Activated T-helper 2 cell treated with anti-CD3 and anti-CD28 coated beads, Interferon-gamma antibody, Interleukin-2, Interleukin-4, amounts not matched to agents 10 μg/mL and 5 μg/mL and 100 μg/mL, durations not matched to agents 14 hours and 24 hours and 36 hours (primary cell): ENCODE measurements around the gene TMEM132A. TPM values are rescaled to one million over a fixed set of nuclear protein-coding genes. Genes with fewer than 3 reads are reported as not detected.

Experiments
- DNase-seq: peaks from one replicate; pipeline ENCODE4 v3.0.0; 2021; ENCODE audit warnings: low spot score
- H3K27ac Mint-ChIP-seq: one replicate; pipeline ENCODE4 v1.8.0; 2021; ENCODE audit warnings: mixed read lengths
- H3K27me3 Mint-ChIP-seq: one replicate; pipeline ENCODE4 v1.8.0; 2021; ENCODE audit warnings: low read depth, mixed read lengths
- H3K36me3 Mint-ChIP-seq: one replicate; pipeline ENCODE4 v1.8.0; 2021; ENCODE audit warnings: low read depth, mixed read lengths
- H3K4me1 Mint-ChIP-seq: one replicate; pipeline ENCODE4 v1.8.0; 2021; ENCODE audit warnings: low read depth, mixed read lengths
- H3K4me3 Mint-ChIP-seq: one replicate; pipeline ENCODE4 v1.8.0; 2021; ENCODE audit warnings: low read depth, mild to moderate bottlenecking, moderate library complexity, mixed read lengths
- H3K9me3 Mint-ChIP-seq: one replicate; pipeline ENCODE4 v1.8.0; 2021; ENCODE audit warnings: mixed read lengths
- intact Hi-C: fragments of 100-400 bp; cut with micrococcal nuclease; formaldehyde crosslinking; loops from one replicate; pipeline ENCODE4 v1.15.1; 2023
- total RNA-seq: library from RNA; stranded (reverse); gene quantifications from 2 replicates; pipeline ENCODE4 v1.2.3, GENCODE V29; 2022

Gene TMEM132A
- 1.1 and 1.2 TPM in 2 replicates for total RNA-seq

GRCh38 chr11:60924110-60924905 is at the start of gene TMEM132A:
Gene TMEM132A (plus strand): TSS chr11:60924460. CDS start chr11:60924634, 174 bp downstream.
- no peaks in the 10 kb centered on the region for H3K9me3 Mint-ChIP-seq
- H3K4me1 Mint-ChIP-seq, result peaks cover 11% of the 10 kb centered on the region
- peaks cover 21% of the 10 kb centered on the region for H3K27me3 Mint-ChIP-seq
- intact Hi-C loops, result no loop called here
- no peak for DNase-seq
- no peak within 1 kb of the TSS for H3K27ac Mint-ChIP-seq
- peaks cover 45% of the 10 kb centered on the region for H3K36me3 Mint-ChIP-seq
- peak within 1 kb of the TSS; percentile 51 for H3K4me3 Mint-ChIP-seq

- no peak for DNase-seq
- Mint-ChIP-seq H3K9me3 (no peaks in the 10 kb centered on the region), H3K4me1 (peaks cover 45% of the 10 kb centered on the region), H3K27ac (no peak overlapping the region), H3K36me3 (peaks cover 29% of the 10 kb centered on the region), H3K4me3 (no peak overlapping the region), H3K27me3 (no peaks in the 10 kb centered on the region)
- intact Hi-C loops, result no loop called here
These were observed 48.7 kb upstream of the TMEM132A start for GRCh38 chr11:60875366-60876167.

GRCh38 chr11:60876168-60876485 is 48.1 kb upstream of the TMEM132A start:
- Mint-ChIP-seq H3K27me3 (no peaks in the 10 kb centered on the region), H3K36me3 (peaks cover 35% of the 10 kb centered on the region), H3K4me3 (no peak overlapping the region), H3K27ac (no peak overlapping the region), H3K9me3 (no peaks in the 10 kb centered on the region), H3K4me1 (peaks cover 42% of the 10 kb centered on the region)
- no peak for DNase-seq
- intact Hi-C loops, result no loop called here

- intact Hi-C loops, result no loop called here
- Mint-ChIP-seq H3K9me3 (no peaks in the 10 kb centered on the region), H3K4me3 (no peak overlapping the region), H3K4me1 (peaks cover 28% of the 10 kb centered on the region), H3K27me3 (no peaks in the 10 kb centered on the region), H3K36me3 (peaks cover 53% of the 10 kb centered on the region), H3K27ac (no peak overlapping the region)
- DNase-seq, result no peak
These were observed 45.8 kb upstream of the TMEM132A start for GRCh38 chr11:60878245-60879101.

GRCh38 chr11:60879104-60879503 is 45.2 kb upstream of the TMEM132A start:
- no peaks in the 10 kb centered on the region for H3K27me3 Mint-ChIP-seq
- H3K9me3 Mint-ChIP-seq, result no peaks in the 10 kb centered on the region
- intact Hi-C loops, result no loop called here
- no peak overlapping the region for H3K4me3 Mint-ChIP-seq
- H3K36me3 Mint-ChIP-seq, result peaks cover 57% of the 10 kb centered on the region
- DNase-seq, result no peak
- no peak overlapping the region for H3K27ac Mint-ChIP-seq
- H3K4me1 Mint-ChIP-seq, result peaks cover 26% of the 10 kb centered on the region

GRCh38 chr11:60879971-60880588 is 44.2 kb upstream of the TMEM132A start:
- no peak for DNase-seq
- Mint-ChIP-seq H3K4me1 (peaks cover 19% of the 10 kb centered on the region), H3K36me3 (peaks cover 60% of the 10 kb centered on the region), H3K27ac (no peak overlapping the region), H3K4me3 (no peak overlapping the region), H3K27me3 (no peaks in the 10 kb centered on the region), H3K9me3 (no peaks in the 10 kb centered on the region)
- intact Hi-C loops, result no loop called here

GRCh38 chr11:60880643-60881282 is 43.5 kb upstream of the TMEM132A start:
- intact Hi-C loops, result no loop called here
- no peaks in the 10 kb centered on the region for H3K27me3 Mint-ChIP-seq
- no peak for DNase-seq

GRCh38 chr11:60887556-60887955 is 36.7 kb upstream of the TMEM132A start:
- H3K27ac Mint-ChIP-seq, result no peak overlapping the region
- intact Hi-C loops, result loop anchor here (1.0 kb wide), 2 partner anchors 56 to 112 kb away; no protein-coding TSS in a partner anchor
- H3K36me3 Mint-ChIP-seq, result peaks cover 70% of the 10 kb centered on the region
- H3K27me3 Mint-ChIP-seq, result no peaks in the 10 kb centered on the region
- H3K4me3 Mint-ChIP-seq, result no peak overlapping the region
- peaks cover 25% of the 10 kb centered on the region for H3K4me1 Mint-ChIP-seq
- peak; percentile 55 for DNase-seq
- H3K9me3 Mint-ChIP-seq, result no peaks in the 10 kb centered on the region

More at GRCh38 chr11:60880643-60881282, 43.5 kb upstream of the TMEM132A start:
- no peak overlapping the region for H3K27ac Mint-ChIP-seq
- no peak overlapping the region for H3K4me3 Mint-ChIP-seq
- peaks cover 66% of the 10 kb centered on the region for H3K36me3 Mint-ChIP-seq
- H3K9me3 Mint-ChIP-seq, result no peaks in the 10 kb centered on the region
- peaks cover 19% of the 10 kb centered on the region for H3K4me1 Mint-ChIP-seq

GRCh38 chr11:60889869-60890311 is 34.4 kb upstream of the TMEM132A start:
- Mint-ChIP-seq H3K27ac (no peak overlapping the region), H3K27me3 (no peaks in the 10 kb centered on the region), H3K4me1 (peaks cover 15% of the 10 kb centered on the region), H3K4me3 (no peak overlapping the region), H3K9me3 (no peaks in the 10 kb centered on the region), H3K36me3 (peaks cover 70% of the 10 kb centered on the region)
- intact Hi-C loops, result no loop called here
- DNase-seq, result no peak

GRCh38 chr11:60890696-60891095 is 33.6 kb upstream of the TMEM132A start:
- peaks cover 15% of the 10 kb centered on the region for H3K4me1 Mint-ChIP-seq
- H3K9me3 Mint-ChIP-seq, result no peaks in the 10 kb centered on the region
- no peaks in the 10 kb centered on the region for H3K27me3 Mint-ChIP-seq
- no peak overlapping the region for H3K4me3 Mint-ChIP-seq
- H3K27ac Mint-ChIP-seq, result no peak overlapping the region
- peaks cover 70% of the 10 kb centered on the region for H3K36me3 Mint-ChIP-seq
- intact Hi-C loops, result no loop called here
- DNase-seq, result no peak

- no peak overlapping the region for H3K27ac Mint-ChIP-seq
- no peak overlapping the region for H3K4me3 Mint-ChIP-seq
- no peaks in the 10 kb centered on the region for H3K27me3 Mint-ChIP-seq
- H3K4me1 Mint-ChIP-seq, result peaks cover 12% of the 10 kb centered on the region
- no peaks in the 10 kb centered on the region for H3K9me3 Mint-ChIP-seq
- peaks cover 71% of the 10 kb centered on the region for H3K36me3 Mint-ChIP-seq
- no peak for DNase-seq
- intact Hi-C loops, result no loop called here
These were observed 33.0 kb upstream of the TMEM132A start for GRCh38 chr11:60891103-60891741.
